ENCODE measurements around the gene PATJ. TPM values are rescaled to one million over a fixed set of nuclear protein-coding genes. Genes with fewer than 3 reads are reported as not detected.
"Not testable (repeated sequence)": the region's sequence is repeated elsewhere in the genome, so short reads cannot be mapped to it uniquely, and the experiment has no call there.

PATJ gene
- total and polyA plus RNA-seq, 9 donors, result 2.8 to 5.1 (median 3.5) TPM

DNA sequence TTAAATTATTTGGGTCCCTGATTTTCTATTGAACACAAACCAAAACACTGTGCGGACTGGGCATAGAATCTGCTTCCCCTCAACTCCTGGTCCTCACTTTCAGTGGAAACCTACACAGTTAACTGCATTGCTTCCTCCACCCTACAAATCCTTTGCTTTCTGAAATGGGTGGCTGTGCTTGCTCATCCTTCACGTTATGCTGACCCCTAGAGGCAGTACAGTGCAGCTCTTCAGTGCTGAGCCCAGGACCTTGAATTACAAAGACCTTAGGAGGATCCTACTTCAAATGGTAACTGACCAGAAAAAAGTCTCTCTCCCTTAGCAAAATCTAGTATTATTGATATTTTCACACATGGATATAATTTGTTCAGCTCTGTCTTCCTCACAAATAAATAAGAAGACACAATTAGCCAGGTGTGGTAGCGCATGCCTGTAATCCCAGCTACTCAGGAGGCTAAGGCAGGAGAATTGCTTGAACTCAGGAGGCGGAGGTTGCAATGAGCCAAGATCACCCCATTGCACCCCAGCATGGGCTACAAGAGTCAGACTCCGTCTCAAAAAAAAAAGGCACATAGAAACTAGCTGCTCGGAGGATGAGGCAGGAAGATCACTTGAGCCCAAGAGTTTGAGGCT is 388.9 kb downstream of the PATJ start:
- H3K36me3 ChIP-seq (ENCODE audit: control insufficient read depth, insufficient read depth, low read length), result no peaks in the 10 kb centered on the region
- H3K27ac ChIP-seq (ENCODE audit: low read length), result no peak overlapping the region
- no peaks in the 10 kb centered on the region for H3K27me3 ChIP-seq (ENCODE audit: control insufficient read depth, insufficient read depth, low read length)
- WGBS (ENCODE audit: insufficient coverage), result 90% methylated on average over 3 of the region's 6 CpGs
- H3K4me3 ChIP-seq (ENCODE audit: low read length), result no peak overlapping the region
- DNase-seq, result peak; percentile 75
- H3K4me1 ChIP-seq (ENCODE audit: control insufficient read depth, insufficient read depth, low read length), result no peaks in the 10 kb centered on the region
- H3K9me3 ChIP-seq (replicated peaks; ENCODE audit: control insufficient read depth, low read depth, low read length), result no peaks in the 10 kb centered on the region

DNA sequence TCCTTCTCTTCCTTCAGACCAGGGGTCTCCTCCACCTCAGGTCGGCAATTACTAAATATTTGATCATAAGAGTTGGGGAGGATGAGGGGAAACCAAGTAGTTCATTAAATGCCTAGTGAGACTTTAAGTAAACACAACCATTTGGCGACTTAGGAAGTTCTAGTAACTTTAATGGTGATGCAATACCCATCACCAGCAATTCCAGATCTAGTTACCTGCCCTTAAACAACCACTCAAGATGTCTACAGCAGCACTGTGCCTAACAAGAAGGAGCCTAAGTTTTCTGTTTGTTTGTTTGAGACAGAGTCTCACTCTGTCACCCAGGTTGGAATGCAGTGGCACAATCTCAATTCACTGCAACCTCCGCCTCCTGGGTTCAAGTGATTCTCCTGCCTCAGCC is 395.7 kb downstream of the PATJ start:
- no CpG with 5 or more reads among the region's 3 CpGs for WGBS (ENCODE audit: insufficient coverage)
- DNase-seq, result no peak
- H3K27ac ChIP-seq (ENCODE audit: low read length), result no peak overlapping the region
- no peaks in the 10 kb centered on the region for H3K9me3 ChIP-seq (replicated peaks; ENCODE audit: control insufficient read depth, low read depth, low read length)
- H3K36me3 ChIP-seq (ENCODE audit: control insufficient read depth, insufficient read depth, low read length), result no peaks in the 10 kb centered on the region
- H3K4me1 ChIP-seq (ENCODE audit: control insufficient read depth, insufficient read depth, low read length), result no peaks in the 10 kb centered on the region
- no peaks in the 10 kb centered on the region for H3K27me3 ChIP-seq (ENCODE audit: control insufficient read depth, insufficient read depth, low read length)
- H3K4me3 ChIP-seq (ENCODE audit: low read length), result no peak overlapping the region

DNA sequence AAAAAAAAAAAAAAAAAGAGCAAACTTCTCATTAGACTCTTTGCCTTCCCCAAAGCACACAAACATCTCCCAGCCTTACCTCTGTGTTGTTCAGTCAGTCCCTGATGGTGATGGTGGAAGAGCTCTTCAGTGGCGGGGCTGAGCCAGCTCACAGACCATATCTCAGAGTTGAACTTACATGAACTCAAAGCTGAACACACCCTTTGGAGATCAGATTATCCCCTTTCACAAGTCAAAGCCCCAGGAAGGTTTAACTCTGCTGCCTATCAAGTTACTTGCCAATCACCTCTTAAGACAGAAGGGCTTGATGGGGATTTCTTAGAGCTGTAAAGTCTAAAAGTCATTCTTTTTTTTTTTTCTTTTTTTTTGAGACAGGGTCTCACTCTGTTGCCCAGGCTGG is 397.1 kb downstream of the PATJ start:
- Histone ChIP-seq H3K4me3 (ENCODE audit: low read length) (no peak overlapping the region), H3K4me1 (ENCODE audit: control insufficient read depth, insufficient read depth, low read length) (no peaks in the 10 kb centered on the region), H3K27ac (ENCODE audit: low read length) (no peak overlapping the region), H3K36me3 (ENCODE audit: control insufficient read depth, insufficient read depth, low read length) (no peaks in the 10 kb centered on the region), H3K27me3 (ENCODE audit: control insufficient read depth, insufficient read depth, low read length) (no peaks in the 10 kb centered on the region), H3K9me3 (replicated peaks; ENCODE audit: control insufficient read depth, low read depth, low read length) (no peaks in the 10 kb centered on the region)
- WGBS (ENCODE audit: insufficient coverage), result no CpG with 5 or more reads among the region's 1 CpG
- no peak for DNase-seq

DNA sequence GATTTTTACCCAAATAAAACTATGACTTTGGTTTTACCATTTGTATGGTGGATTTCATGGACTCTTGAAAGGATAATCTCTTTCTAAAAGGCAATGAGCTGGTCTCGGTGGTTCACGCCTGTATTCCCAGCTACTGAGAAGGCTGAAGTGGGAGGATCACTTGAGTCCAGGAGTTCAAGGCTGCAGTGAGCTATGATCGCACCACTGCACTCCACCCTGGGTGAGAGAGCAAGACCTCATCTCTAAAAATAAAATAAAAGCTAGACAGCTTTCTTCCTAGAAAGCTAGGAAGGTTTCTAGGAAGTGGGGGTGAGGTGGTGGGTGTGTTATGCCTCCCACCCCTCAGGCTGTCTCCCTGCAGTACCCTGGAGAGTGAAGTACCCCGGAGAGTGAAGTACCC is 398.4 kb downstream of the PATJ start:
- 92% methylated on average over 2 of the region's 4 CpGs for WGBS (ENCODE audit: insufficient coverage)
- H3K4me3 ChIP-seq (ENCODE audit: low read length), result no peak overlapping the region

DNA sequence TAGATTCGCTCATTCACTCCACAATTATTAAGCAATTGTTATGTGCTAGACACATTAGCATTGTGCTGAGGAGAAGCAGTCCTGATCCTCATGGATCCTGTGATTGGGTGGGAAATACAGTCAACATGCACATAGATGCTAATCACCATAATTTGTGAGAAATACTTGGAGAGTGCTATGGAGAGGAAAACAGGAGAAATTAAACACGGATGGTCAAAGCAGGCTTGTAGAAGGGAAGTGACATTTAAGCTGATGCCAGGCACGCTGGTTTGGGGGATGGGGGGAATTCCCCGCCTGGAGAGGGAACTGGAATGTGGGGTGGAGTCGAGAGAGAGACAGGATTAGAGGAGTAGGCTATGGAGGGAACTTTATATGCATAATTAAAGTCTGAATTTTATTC is 400.2 kb downstream of the PATJ start:
- Histone ChIP-seq H3K9me3 (replicated peaks; ENCODE audit: control insufficient read depth, low read depth, low read length) (no peaks in the 10 kb centered on the region), H3K36me3 (ENCODE audit: control insufficient read depth, insufficient read depth, low read length) (no peaks in the 10 kb centered on the region), H3K27me3 (ENCODE audit: control insufficient read depth, insufficient read depth, low read length) (no peaks in the 10 kb centered on the region), H3K27ac (ENCODE audit: low read length) (no peak overlapping the region), H3K4me3 (ENCODE audit: low read length) (no peak overlapping the region), H3K4me1 (ENCODE audit: control insufficient read depth, insufficient read depth, low read length) (no peaks in the 10 kb centered on the region)
- DNase-seq, result no peak
- 13% methylated on average over 3 of the region's 5 CpGs for WGBS (ENCODE audit: insufficient coverage)

More for the DNA sequence above, 398.4 kb downstream of the PATJ start:
- no peak for DNase-seq
- H3K9me3 ChIP-seq (replicated peaks; ENCODE audit: control insufficient read depth, low read depth, low read length), result no peaks in the 10 kb centered on the region
- no peaks in the 10 kb centered on the region for H3K36me3 ChIP-seq (ENCODE audit: control insufficient read depth, insufficient read depth, low read length)
- no peaks in the 10 kb centered on the region for H3K4me1 ChIP-seq (ENCODE audit: control insufficient read depth, insufficient read depth, low read length)
- no peaks in the 10 kb centered on the region for H3K27me3 ChIP-seq (ENCODE audit: control insufficient read depth, insufficient read depth, low read length)
- H3K27ac ChIP-seq (ENCODE audit: low read length), result no peak overlapping the region

DNA sequence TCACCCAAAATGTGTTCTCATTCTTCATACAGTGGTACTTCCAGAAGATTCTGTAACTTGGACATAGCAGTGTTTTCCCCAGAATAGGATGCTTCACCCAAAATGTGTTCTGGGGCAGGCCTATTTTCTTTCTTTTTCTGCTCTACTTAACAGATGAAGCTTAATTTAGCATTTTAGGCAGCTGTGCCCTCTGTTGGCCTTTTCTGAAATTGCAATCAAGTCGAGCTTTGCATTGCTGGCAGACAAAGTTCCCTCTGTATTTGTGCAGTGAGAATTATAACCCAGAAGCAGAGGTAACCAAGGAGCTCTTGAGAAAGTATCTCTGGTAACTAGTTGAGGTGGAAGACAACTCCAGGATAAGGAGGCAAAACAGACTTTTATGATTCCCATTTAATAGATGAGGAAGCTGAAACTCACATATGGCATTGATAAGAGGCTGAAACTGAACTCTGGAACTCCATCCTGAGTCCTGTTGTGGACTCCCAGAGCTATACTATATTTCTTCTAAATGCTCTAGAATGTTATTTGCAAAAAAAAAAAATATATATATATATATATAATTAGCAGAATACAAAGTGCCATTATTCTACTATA is 402.1 kb downstream of the PATJ start:
- H3K4me1 ChIP-seq (ENCODE audit: control insufficient read depth, insufficient read depth, low read length), result no peaks in the 10 kb centered on the region
- no peak overlapping the region for H3K27ac ChIP-seq (ENCODE audit: low read length)
- no peak overlapping the region for H3K4me3 ChIP-seq (ENCODE audit: low read length)
- H3K27me3 ChIP-seq (ENCODE audit: control insufficient read depth, insufficient read depth, low read length), result no peaks in the 10 kb centered on the region
- DNase-seq, result peak; percentile 74
- no peaks in the 10 kb centered on the region for H3K36me3 ChIP-seq (ENCODE audit: control insufficient read depth, insufficient read depth, low read length)
- H3K9me3 ChIP-seq (replicated peaks; ENCODE audit: control insufficient read depth, low read depth, low read length), result no peaks in the 10 kb centered on the region
- WGBS (ENCODE audit: insufficient coverage), result 0% methylated on average over 1 of the region's 1 CpG

DNA sequence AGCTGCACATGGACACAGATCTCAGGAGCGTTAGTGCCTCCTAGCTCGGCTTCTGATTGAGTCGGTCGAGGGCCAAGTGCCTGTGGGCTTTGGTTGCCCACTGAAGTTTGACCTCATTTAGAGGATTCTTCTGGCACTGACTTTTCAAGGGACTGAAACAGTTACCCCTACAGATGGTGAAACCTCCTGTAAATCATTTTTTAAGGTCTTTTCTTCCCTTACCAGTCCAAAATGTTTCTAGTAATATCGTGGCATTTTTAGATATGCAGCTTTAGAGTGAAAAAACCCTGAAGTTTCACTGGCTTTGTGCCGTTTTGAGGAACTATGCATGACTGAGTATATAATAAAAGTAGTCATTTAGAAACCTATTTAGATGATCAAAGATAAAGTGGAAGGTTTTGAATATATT is 417.7 kb downstream of the PATJ start:
- Histone ChIP-seq H3K9me3 (replicated peaks; ENCODE audit: control insufficient read depth, low read depth, low read length) (no peaks in the 10 kb centered on the region), H3K4me1 (ENCODE audit: control insufficient read depth, insufficient read depth, low read length) (no peaks in the 10 kb centered on the region), H3K27ac (ENCODE audit: low read length) (no peak overlapping the region), H3K36me3 (ENCODE audit: control insufficient read depth, insufficient read depth, low read length) (no peaks in the 10 kb centered on the region), H3K27me3 (ENCODE audit: control insufficient read depth, insufficient read depth, low read length) (no peaks in the 10 kb centered on the region), H3K4me3 (ENCODE audit: low read length) (no peak overlapping the region)
- no peak for DNase-seq
- WGBS (ENCODE audit: insufficient coverage), result no CpG with 5 or more reads among the region's 6 CpGs

DNA sequence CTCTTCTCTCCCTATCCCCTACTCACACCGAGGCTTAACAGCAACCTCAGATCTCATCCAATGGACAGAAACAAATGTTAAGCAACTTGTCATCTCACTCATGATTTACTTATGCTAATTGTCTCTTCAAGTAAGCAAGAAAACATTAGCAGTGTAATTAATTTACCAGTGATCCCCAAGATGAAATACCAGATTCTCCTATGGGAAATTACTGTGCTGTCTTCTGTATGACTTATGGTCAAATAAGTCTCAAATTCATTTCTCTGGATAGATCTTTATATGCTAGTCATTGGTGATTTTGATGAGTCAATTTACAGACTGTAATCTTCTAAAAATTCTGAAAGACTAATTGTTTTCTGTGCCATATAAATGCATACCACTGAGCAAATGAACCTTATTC is 419.4 kb downstream of the PATJ start:
- Histone ChIP-seq H3K36me3 (ENCODE audit: control insufficient read depth, insufficient read depth, low read length) (no peaks in the 10 kb centered on the region), H3K27me3 (ENCODE audit: control insufficient read depth, insufficient read depth, low read length) (no peaks in the 10 kb centered on the region), H3K9me3 (replicated peaks; ENCODE audit: control insufficient read depth, low read depth, low read length) (no peaks in the 10 kb centered on the region), H3K4me1 (ENCODE audit: control insufficient read depth, insufficient read depth, low read length) (no peaks in the 10 kb centered on the region), H3K4me3 (ENCODE audit: low read length) (no peak overlapping the region), H3K27ac (ENCODE audit: low read length) (no peak overlapping the region)
- DNase-seq, result no peak
- no CpG with 5 or more reads among the region's 1 CpG for WGBS (ENCODE audit: insufficient coverage)

DNA sequence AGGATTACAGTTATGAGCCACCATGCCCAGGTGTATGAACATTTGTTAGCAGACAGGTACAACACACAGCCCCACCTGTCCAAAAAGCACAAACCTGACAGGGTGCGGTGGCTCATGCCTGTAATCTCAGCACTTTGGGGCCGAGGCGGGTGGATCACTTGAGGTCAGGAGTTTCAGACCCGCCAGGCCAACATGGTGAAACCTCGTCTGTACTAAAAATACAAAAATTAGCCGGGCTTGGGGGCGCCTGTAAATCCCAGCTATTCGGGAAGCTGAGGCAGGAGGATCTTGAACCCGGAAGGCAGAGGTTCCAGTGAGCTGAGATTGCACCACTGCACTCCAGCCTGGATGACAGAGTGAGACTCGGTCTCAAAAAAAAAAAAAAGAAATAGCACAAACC is 428.1 kb downstream of the PATJ start:
- not testable (repeated sequence) for DNase-seq; H3K27me3 ChIP-seq (ENCODE audit: control insufficient read depth, insufficient read depth, low read length); H3K36me3 ChIP-seq (ENCODE audit: control insufficient read depth, insufficient read depth, low read length); H3K27ac ChIP-seq (ENCODE audit: low read length); H3K4me3 ChIP-seq (ENCODE audit: low read length); H3K4me1 ChIP-seq (ENCODE audit: control insufficient read depth, insufficient read depth, low read length); H3K9me3 ChIP-seq (replicated peaks; ENCODE audit: control insufficient read depth, low read depth, low read length)
- 94% methylated on average over 9 of the region's 10 CpGs for WGBS (ENCODE audit: insufficient coverage)

DNA sequence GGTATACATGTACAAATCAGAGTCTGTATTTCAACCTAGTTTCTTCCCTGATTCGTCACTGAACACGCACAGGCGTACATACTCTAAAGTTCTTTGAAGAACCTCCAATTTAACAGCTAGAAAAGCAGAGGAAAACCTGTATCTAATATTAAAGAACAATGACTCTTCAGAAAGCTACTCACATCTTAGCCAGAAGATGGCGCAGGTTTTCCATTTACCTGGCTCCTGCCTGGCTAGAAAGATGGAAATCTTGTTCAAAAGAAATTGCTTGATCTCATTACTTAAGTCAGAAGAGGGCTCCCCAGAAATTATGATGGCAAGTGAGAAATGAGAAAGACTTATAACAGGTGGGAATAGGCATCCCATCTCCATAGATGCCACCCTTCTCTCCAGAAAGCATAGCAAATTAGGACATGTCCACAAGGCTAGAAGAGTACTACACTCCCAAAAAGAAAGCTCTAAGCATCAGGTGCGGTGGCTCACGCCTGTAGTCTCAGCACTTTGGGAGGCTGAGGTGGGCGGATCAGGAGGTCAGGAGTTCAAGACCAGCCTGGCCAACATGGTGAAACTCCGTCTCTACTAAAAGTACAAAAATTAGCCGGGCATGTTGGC is 433.4 kb downstream of the PATJ start:
- Histone ChIP-seq H3K4me1 (ENCODE audit: control insufficient read depth, insufficient read depth, low read length) (no peaks in the 10 kb centered on the region), H3K4me3 (ENCODE audit: low read length) (no peak overlapping the region), H3K27me3 (ENCODE audit: control insufficient read depth, insufficient read depth, low read length) (no peaks in the 10 kb centered on the region), H3K9me3 (replicated peaks; ENCODE audit: control insufficient read depth, low read depth, low read length) (no peaks in the 10 kb centered on the region), H3K27ac (ENCODE audit: low read length) (no peak overlapping the region), H3K36me3 (ENCODE audit: control insufficient read depth, insufficient read depth, low read length) (no peaks in the 10 kb centered on the region)
- peak; percentile 75 for DNase-seq
- WGBS (ENCODE audit: insufficient coverage), result 76% methylated on average over 3 of the region's 9 CpGs
